HL-60 (cell line): Measurements from ENCODE around the gene ARSD.

Source experiments
- DNase-seq, 2 experiments: peaks; one replicate each; pipeline ENCODE4 v3.0.0-alpha.2; 2010 to 2020; ENCODE audit warnings: low read depth in 1 of 2, low spot score in 1 of 2
- H3K27ac ChIP-seq: fragments of 250-450 bp; sonication (Bioruptor Pico); replicated peaks from 2 replicates; pipeline ENCODE4 v1.5.1; 2020; ENCODE audit warnings: mild to moderate bottlenecking, moderate library complexity
- H3K27me3 ChIP-seq: fragments of 250-450 bp; sonication (Bioruptor Pico); 2 replicates; pipeline ENCODE4 v1.5.1; 2021; ENCODE audit warnings: mild to moderate bottlenecking, moderate library complexity; ENCODE audit not compliant: insufficient read depth, poor library complexity, severe bottlenecking
- H3K4me3 ChIP-seq: replicated peaks from 2 replicates; pipeline ENCODE4 v1.5.1; 2011; ENCODE audit warnings: mild to moderate bottlenecking, control low read depth, low read length; ENCODE audit not compliant: insufficient read depth
- GABPA ChIP-seq: IDR thresholded peaks from 2 replicates; pipeline ENCODE4 v1.6.1; 2012; ENCODE audit warnings: low read depth
- POLR2AphosphoS5 ChIP-seq: IDR thresholded peaks from 2 replicates; pipeline ENCODE4 v1.6.1; 2012; ENCODE audit warnings: low read depth
- REST ChIP-seq: IDR thresholded peaks from 2 replicates; pipeline ENCODE4 v1.6.1; 2012; ENCODE audit warnings: low read depth; ENCODE audit not compliant: insufficient replicate concordance
- SPI1 ChIP-seq: IDR thresholded peaks from 2 replicates; pipeline ENCODE4 v1.6.1; 2012; ENCODE audit warnings: low read depth, mild to moderate bottlenecking, borderline replicate concordance
- TF ChIP-seq, protein P1 (sequence below): IDR thresholded peaks from one replicate; pipeline ENCODE4 v1.5.1; 2011; ENCODE audit warnings: low read length, control low read depth, inconsistent platforms; ENCODE audit not compliant: insufficient read depth

The ARSD gene

GRCh38 chrX:2875798-2876399, 53.2 kb downstream of the ARSD start:
- Histone ChIP-seq H3K27ac (no peak overlapping the region), H3K27me3 (no peaks in the 10 kb centered on the region), H3K4me3 (no peak overlapping the region)
- TF ChIP-seq POLR2AphosphoS5 (no peak), GABPA (no peak), SPI1 (no peak)
- TF ChIP-seq, protein P1, sequence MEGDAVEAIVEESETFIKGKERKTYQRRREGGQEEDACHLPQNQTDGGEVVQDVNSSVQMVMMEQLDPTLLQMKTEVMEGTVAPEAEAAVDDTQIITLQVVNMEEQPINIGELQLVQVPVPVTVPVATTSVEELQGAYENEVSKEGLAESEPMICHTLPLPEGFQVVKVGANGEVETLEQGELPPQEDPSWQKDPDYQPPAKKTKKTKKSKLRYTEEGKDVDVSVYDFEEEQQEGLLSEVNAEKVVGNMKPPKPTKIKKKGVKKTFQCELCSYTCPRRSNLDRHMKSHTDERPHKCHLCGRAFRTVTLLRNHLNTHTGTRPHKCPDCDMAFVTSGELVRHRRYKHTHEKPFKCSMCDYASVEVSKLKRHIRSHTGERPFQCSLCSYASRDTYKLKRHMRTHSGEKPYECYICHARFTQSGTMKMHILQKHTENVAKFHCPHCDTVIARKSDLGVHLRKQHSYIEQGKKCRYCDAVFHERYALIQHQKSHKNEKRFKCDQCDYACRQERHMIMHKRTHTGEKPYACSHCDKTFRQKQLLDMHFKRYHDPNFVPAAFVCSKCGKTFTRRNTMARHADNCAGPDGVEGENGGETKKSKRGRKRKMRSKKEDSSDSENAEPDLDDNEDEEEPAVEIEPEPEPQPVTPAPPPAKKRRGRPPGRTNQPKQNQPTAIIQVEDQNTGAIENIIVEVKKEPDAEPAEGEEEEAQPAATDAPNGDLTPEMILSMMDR, result no peak
- no peak for DNase-seq

- Histone ChIP-seq H3K4me3 (no peak overlapping the region), H3K27ac (no peak overlapping the region), H3K27me3 (no peaks in the 10 kb centered on the region)
- TF ChIP-seq SPI1, result no peak
- no peak for TF ChIP-seq POLR2AphosphoS5
- TF ChIP-seq GABPA, result no peak
- TF ChIP-seq, protein P1, result no peak
- TF ChIP-seq REST, result no peak
- DNase-seq, result no peak
Measured at GRCh38 chrX:2875136-2875481, 54.0 kb downstream of the ARSD start.

DNA sequence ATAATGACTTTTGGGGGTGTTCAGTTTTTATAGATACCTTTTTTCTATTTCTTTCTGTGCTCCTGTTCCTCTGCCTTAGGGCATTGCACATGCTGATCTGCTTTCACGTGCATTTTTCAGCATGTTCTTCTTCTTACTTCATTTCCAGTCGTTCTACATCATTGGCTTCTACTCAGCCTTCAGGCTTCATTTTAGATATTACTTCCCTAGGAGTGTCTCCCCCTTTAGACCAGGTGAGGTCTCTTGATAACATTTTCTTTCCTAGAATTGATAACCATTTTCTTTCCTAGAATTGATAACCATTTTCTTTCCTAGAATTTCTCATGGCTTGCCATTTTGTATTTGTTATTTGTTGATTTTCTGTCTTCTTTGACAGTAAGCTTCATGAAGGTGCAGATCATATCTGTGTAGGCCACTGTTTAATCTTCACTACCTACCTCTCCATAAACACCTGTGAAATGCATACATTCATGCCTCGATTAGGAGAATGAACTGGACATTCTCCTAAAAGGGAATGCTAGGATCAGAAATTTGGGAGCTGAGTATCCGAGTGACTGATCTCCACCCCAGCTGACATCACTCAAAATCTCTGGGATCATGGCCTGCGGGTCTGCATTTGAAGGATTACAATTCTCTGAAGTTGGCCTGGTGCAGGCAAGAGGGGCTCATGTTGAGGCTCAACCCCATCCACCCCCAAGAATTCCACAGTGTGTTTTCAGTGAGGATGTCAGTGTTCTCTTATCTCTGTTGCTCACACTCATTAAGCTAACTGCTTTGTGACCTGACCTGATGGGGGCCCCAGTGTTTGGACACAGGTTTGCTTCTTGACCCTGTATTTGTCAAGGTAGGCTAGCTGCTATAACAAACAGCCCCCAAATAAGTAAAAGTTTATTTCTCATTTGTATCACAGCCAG, 54.7 kb downstream of the ARSD start:
- no peak for DNase-seq
- H3K27ac ChIP-seq, result no peak overlapping the region
- H3K4me3 ChIP-seq, result no peak overlapping the region
- no peak for TF ChIP-seq GABPA
- TF ChIP-seq REST, result no peak
- TF ChIP-seq POLR2AphosphoS5, result no peak
- no peaks in the 10 kb centered on the region for H3K27me3 ChIP-seq

DNA sequence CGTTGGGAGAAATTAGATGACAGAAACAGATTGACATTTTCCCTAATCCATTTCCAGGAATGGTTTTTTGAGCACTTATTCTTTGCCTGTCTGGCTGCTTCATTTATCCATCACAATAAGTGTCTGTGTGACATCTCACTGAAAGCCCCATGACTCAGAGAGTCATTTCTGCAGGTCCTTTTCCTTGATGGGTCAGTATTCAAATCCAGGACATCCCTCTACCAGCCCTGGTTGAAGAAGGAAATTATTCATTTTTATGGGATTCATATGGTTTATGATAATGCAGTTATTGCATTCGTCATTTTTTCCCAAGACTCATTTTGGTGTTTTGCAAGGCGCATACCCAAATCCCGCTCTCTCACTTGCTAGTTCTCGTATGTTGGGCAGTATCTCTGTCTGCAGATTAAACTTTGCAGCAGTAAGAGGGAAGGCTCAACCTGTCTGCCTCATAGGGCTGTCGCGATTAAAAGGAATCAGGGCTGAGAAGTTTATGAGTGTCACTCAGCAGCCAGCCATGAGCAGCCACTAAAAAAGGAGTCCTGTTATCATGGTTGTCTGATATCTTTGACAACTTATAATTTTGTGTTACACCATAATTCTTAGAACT, 56.4 kb downstream of the ARSD start:
- Histone ChIP-seq H3K27ac (no peak overlapping the region), H3K27me3 (no peaks in the 10 kb centered on the region), H3K4me3 (no peak overlapping the region)
- no peak for TF ChIP-seq POLR2AphosphoS5
- TF ChIP-seq GABPA, result no peak
- no peak for TF ChIP-seq SPI1
- DNase-seq, result no peak
